T-helper 2 cell treated with Interferon-gamma antibody and Interleukin-4, amounts not matched to agents 5 μg/mL and 100 μg/mL, for 36 hours (primary cell): ENCODE results near the gene KRT74.
A peak's percentile ranks its signal among the peaks of the same experiment; 100 is the strongest.

Experiments
- DNase-seq: peaks from one replicate; pipeline ENCODE4 v3.0.0; 2021; ENCODE audit warnings: low spot score
- H3K27ac Mint-ChIP-seq: one replicate; pipeline ENCODE4 v1.8.0; 2021; ENCODE audit warnings: mild to moderate bottlenecking, mixed read lengths
- H3K27me3 Mint-ChIP-seq: one replicate; pipeline ENCODE4 v1.8.0; 2021; ENCODE audit warnings: low read depth, mixed read lengths
- H3K36me3 Mint-ChIP-seq: one replicate; pipeline ENCODE4 v1.8.0; 2021; ENCODE audit warnings: low read depth, mixed read lengths
- H3K4me1 Mint-ChIP-seq: one replicate; pipeline ENCODE4 v1.8.0; 2021; ENCODE audit warnings: low read depth, mixed read lengths
- H3K4me3 Mint-ChIP-seq: one replicate; pipeline ENCODE4 v1.8.0; 2022; ENCODE audit warnings: mild to moderate bottlenecking, moderate library complexity, mixed read lengths
- H3K9me3 Mint-ChIP-seq: one replicate; pipeline ENCODE4 v1.8.0; 2021; ENCODE audit warnings: mixed read lengths

Gene KRT74

GRCh38 chr12:52552055-52552454, 21.6 kb downstream of the KRT74 start:
- DNase-seq = no peak
- H3K36me3 Mint-ChIP-seq = no peaks in the 10 kb centered on the region
- H3K4me3 Mint-ChIP-seq = no peak overlapping the region
- H3K4me1 Mint-ChIP-seq = no peaks in the 10 kb centered on the region
- no peaks in the 10 kb centered on the region for H3K9me3 Mint-ChIP-seq
- peaks cover 25% of the 10 kb centered on the region for H3K27me3 Mint-ChIP-seq
- no peak overlapping the region for H3K27ac Mint-ChIP-seq

- peaks cover 25% of the 10 kb centered on the region for H3K27me3 Mint-ChIP-seq
- no peaks in the 10 kb centered on the region for H3K9me3 Mint-ChIP-seq
- no peaks in the 10 kb centered on the region for H3K36me3 Mint-ChIP-seq
- no peaks in the 10 kb centered on the region for H3K4me1 Mint-ChIP-seq
- H3K27ac Mint-ChIP-seq = no peak overlapping the region
- no peak overlapping the region for H3K4me3 Mint-ChIP-seq
- DNase-seq = no peak
Observed at GRCh38 chr12:52551216-52551865, 22.3 kb downstream of the KRT74 start.

GRCh38 chr12:52546126-52546525, 27.5 kb downstream of the KRT74 start:
- no peak overlapping the region for H3K27ac Mint-ChIP-seq
- H3K27me3 Mint-ChIP-seq = peaks cover 10% of the 10 kb centered on the region
- H3K4me3 Mint-ChIP-seq = no peak overlapping the region
- H3K9me3 Mint-ChIP-seq = no peaks in the 10 kb centered on the region
- DNase-seq = no peak
- no peaks in the 10 kb centered on the region for H3K36me3 Mint-ChIP-seq
- H3K4me1 Mint-ChIP-seq = peaks cover 4% of the 10 kb centered on the region

GRCh38 chr12:52543985-52544883, 29.4 kb downstream of the KRT74 start:
- Mint-ChIP-seq H3K4me1 (peaks cover 4% of the 10 kb centered on the region), H3K36me3 (no peaks in the 10 kb centered on the region), H3K27me3 (peaks cover 6% of the 10 kb centered on the region), H3K9me3 (no peaks in the 10 kb centered on the region), H3K27ac (no peak overlapping the region), H3K4me3 (no peak overlapping the region)
- no peak for DNase-seq

GRCh38 chr12:52542785-52543318, 30.8 kb downstream of the KRT74 start:
- H3K27ac Mint-ChIP-seq = peak overlapping the region; percentile 9
- peaks cover 4% of the 10 kb centered on the region for H3K4me1 Mint-ChIP-seq
- H3K27me3 Mint-ChIP-seq = peaks cover 4% of the 10 kb centered on the region
- H3K4me3 Mint-ChIP-seq = no peak overlapping the region
- H3K36me3 Mint-ChIP-seq = no peaks in the 10 kb centered on the region
- no peak for DNase-seq
- no peaks in the 10 kb centered on the region for H3K9me3 Mint-ChIP-seq

- no peak overlapping the region for H3K4me3 Mint-ChIP-seq
- peaks cover 4% of the 10 kb centered on the region for H3K4me1 Mint-ChIP-seq
- H3K36me3 Mint-ChIP-seq = no peaks in the 10 kb centered on the region
- no peaks in the 10 kb centered on the region for H3K9me3 Mint-ChIP-seq
- H3K27ac Mint-ChIP-seq = no peak overlapping the region
- H3K27me3 Mint-ChIP-seq = peaks cover 4% of the 10 kb centered on the region
- no peak for DNase-seq
Observed at GRCh38 chr12:52542157-52542556, 31.5 kb downstream of the KRT74 start.

- Mint-ChIP-seq H3K36me3 (no peaks in the 10 kb centered on the region), H3K4me1 (peaks cover 4% of the 10 kb centered on the region), H3K4me3 (no peak overlapping the region), H3K27ac (no peak overlapping the region), H3K27me3 (peaks cover 4% of the 10 kb centered on the region), H3K9me3 (no peaks in the 10 kb centered on the region)
- no peak for DNase-seq
Observed at GRCh38 chr12:52541709-52542108, 31.9 kb downstream of the KRT74 start.

GRCh38 chr12:52540531-52540930, 33.1 kb downstream of the KRT74 start:
- no peak for DNase-seq
- H3K27me3 Mint-ChIP-seq = peaks cover 4% of the 10 kb centered on the region
- H3K27ac Mint-ChIP-seq = no peak overlapping the region
- no peaks in the 10 kb centered on the region for H3K9me3 Mint-ChIP-seq
- H3K4me3 Mint-ChIP-seq = no peak overlapping the region
- no peaks in the 10 kb centered on the region for H3K36me3 Mint-ChIP-seq
- H3K4me1 Mint-ChIP-seq = peaks cover 4% of the 10 kb centered on the region

GRCh38 chr12:52539821-52540173, 33.8 kb downstream of the KRT74 start:
- H3K4me1 Mint-ChIP-seq = peaks cover 4% of the 10 kb centered on the region
- no peaks in the 10 kb centered on the region for H3K27me3 Mint-ChIP-seq
- no peaks in the 10 kb centered on the region for H3K36me3 Mint-ChIP-seq
- DNase-seq = no peak
- H3K9me3 Mint-ChIP-seq = no peaks in the 10 kb centered on the region
- H3K4me3 Mint-ChIP-seq = no peak overlapping the region
- no peak overlapping the region for H3K27ac Mint-ChIP-seq

- H3K9me3 Mint-ChIP-seq = no peaks in the 10 kb centered on the region
- DNase-seq = no peak
- no peak overlapping the region for H3K27ac Mint-ChIP-seq
- H3K27me3 Mint-ChIP-seq = no peaks in the 10 kb centered on the region
- H3K36me3 Mint-ChIP-seq = no peaks in the 10 kb centered on the region
- H3K4me3 Mint-ChIP-seq = no peak overlapping the region
- peaks cover 4% of the 10 kb centered on the region for H3K4me1 Mint-ChIP-seq
Observed at GRCh38 chr12:52539083-52539820, 34.4 kb downstream of the KRT74 start.

- no peak overlapping the region for H3K27ac Mint-ChIP-seq
- no peak overlapping the region for H3K4me3 Mint-ChIP-seq
- no peak for DNase-seq
- H3K4me1 Mint-ChIP-seq = no peaks in the 10 kb centered on the region
- no peaks in the 10 kb centered on the region for H3K27me3 Mint-ChIP-seq
- H3K9me3 Mint-ChIP-seq = no peaks in the 10 kb centered on the region
- H3K36me3 Mint-ChIP-seq = no peaks in the 10 kb centered on the region
Observed at GRCh38 chr12:52537101-52537500, 36.5 kb downstream of the KRT74 start.

- no peaks in the 10 kb centered on the region for H3K36me3 Mint-ChIP-seq
- H3K4me3 Mint-ChIP-seq = no peak overlapping the region
- no peak for DNase-seq
- H3K4me1 Mint-ChIP-seq = no peaks in the 10 kb centered on the region
- no peaks in the 10 kb centered on the region for H3K9me3 Mint-ChIP-seq
- no peak overlapping the region for H3K27ac Mint-ChIP-seq
- H3K27me3 Mint-ChIP-seq = no peaks in the 10 kb centered on the region
Observed at GRCh38 chr12:52535574-52535973, 38.1 kb downstream of the KRT74 start.

GRCh38 chr12:52534482-52534881, 39.2 kb downstream of the KRT74 start:
- Mint-ChIP-seq H3K4me3 (no peak overlapping the region), H3K4me1 (no peaks in the 10 kb centered on the region), H3K9me3 (no peaks in the 10 kb centered on the region), H3K27ac (no peak overlapping the region), H3K36me3 (no peaks in the 10 kb centered on the region), H3K27me3 (no peaks in the 10 kb centered on the region)
- DNase-seq = no peak
